ENCODE data around the gene SLC66A3.

The SLC66A3 gene

DNA sequence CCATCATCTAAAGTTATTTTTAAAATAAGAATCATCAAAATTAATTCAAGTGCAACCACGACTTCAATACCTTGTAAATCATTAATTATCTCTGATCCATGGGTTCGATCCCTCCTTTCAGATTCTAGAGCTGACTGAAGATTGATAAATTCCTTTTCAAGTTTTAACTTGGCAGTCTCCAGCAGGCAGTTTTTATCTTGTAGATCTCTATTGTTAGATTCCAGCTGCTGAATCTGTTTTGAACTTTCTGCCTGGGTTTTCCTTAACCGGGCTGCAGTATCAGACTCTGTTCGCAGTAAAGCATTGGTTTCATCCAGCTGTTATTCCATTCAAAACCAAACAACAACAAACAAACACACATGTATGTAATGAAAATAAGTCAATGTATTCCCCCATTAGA lies 59.5 kb downstream of the SLC66A3 start:
- Histone ChIP-seq H3K27ac (ENCODE audit: low read depth, low read length) (no peak overlapping the region), H3K36me3 (ENCODE audit: low read length) (peaks cover 33% of the 10 kb centered on the region), H3F3A (ENCODE audit: insufficient read depth) (0 out of 2 replicates have a peak, but pooled peaks cover 4% of the 10 kb centered on the region)

DNA sequence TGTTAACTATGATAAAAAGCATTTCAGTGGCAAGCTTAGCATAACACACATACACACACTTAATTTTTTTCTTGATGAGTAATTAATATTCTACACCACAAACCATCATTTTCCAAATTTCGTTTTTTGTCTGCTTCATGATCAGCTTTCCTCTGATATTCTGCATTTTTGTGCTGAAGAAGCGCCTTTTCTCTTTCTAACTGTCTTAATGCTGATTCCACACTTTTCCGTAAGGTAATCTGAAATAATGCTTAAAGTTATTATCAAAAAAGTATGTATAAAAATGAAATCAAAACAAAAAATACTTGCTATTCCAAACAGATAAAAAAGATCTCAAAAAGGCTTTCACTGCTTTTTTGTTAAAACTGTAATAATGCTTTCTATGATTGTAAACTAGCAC lies 60.1 kb downstream of the SLC66A3 start:
- TF ChIP-seq EZH2phosphoT487 (conservative IDR thresholded peaks at IDR 0.05; ENCODE audit: low read length) (no peak), CTCF (IDR thresholded peaks at IDR 0.05; ENCODE audit: insufficient read depth, low read length, poor library complexity, severe bottlenecking) (no peak)
- Histone ChIP-seq H3K27me3 (ENCODE audit: low read length) (no peaks in the 10 kb centered on the region), H4K20me1 (ENCODE audit: low read depth, low read length) (no peaks in the 10 kb centered on the region), H3K27ac (ENCODE audit: low read depth, low read length) (no peak overlapping the region), H3F3A (ENCODE audit: insufficient read depth) (0 out of 2 replicates have a peak, but pooled peaks cover 4% of the 10 kb centered on the region), H3K79me2 (ENCODE audit: insufficient read depth, low read length) (no peaks in the 10 kb centered on the region), H3K36me3 (ENCODE audit: low read length) (peaks cover 30% of the 10 kb centered on the region), H3K9me2 (replicated peaks; ENCODE audit: insufficient read depth, low read length) (no peaks in the 10 kb centered on the region), H3K9ac (ENCODE audit: low read length) (no peak overlapping the region), H3K4me2 (ENCODE audit: low read depth, low read length, poor library complexity, severe bottlenecking) (no peak overlapping the region), H2AFZ (ENCODE audit: low read depth, low read length, severe bottlenecking) (no peak overlapping the region), H3K4me3 (ENCODE audit: insufficient read depth, low read length, poor library complexity, severe bottlenecking) (no peak overlapping the region), H3K9me3 (ENCODE audit: insufficient read depth, low read length) (no peaks in the 10 kb centered on the region)

More for the DNA sequence above, 59.5 kb downstream of the SLC66A3 start:
- H3K4me3 ChIP-seq (ENCODE audit: insufficient read depth, low read length, poor library complexity, severe bottlenecking) = no peak overlapping the region
- TF ChIP-seq EZH2phosphoT487 (conservative IDR thresholded peaks at IDR 0.05; ENCODE audit: low read length) (no peak), CTCF (IDR thresholded peaks at IDR 0.05; ENCODE audit: insufficient read depth, low read length, poor library complexity, severe bottlenecking) (no peak)
- no peak overlapping the region for H3K9ac ChIP-seq (ENCODE audit: low read length)
- no peaks in the 10 kb centered on the region for H3K27me3 ChIP-seq (ENCODE audit: low read length)
- no peaks in the 10 kb centered on the region for H3K79me2 ChIP-seq (ENCODE audit: insufficient read depth, low read length)
- no peaks in the 10 kb centered on the region for H4K20me1 ChIP-seq (ENCODE audit: low read depth, low read length)
- no peaks in the 10 kb centered on the region for H3K9me3 ChIP-seq (ENCODE audit: insufficient read depth, low read length)
- no peaks in the 10 kb centered on the region for H3K9me2 ChIP-seq (replicated peaks; ENCODE audit: insufficient read depth, low read length)
- H2AFZ ChIP-seq (ENCODE audit: low read depth, low read length, severe bottlenecking) = no peak overlapping the region
- no peak overlapping the region for H3K4me2 ChIP-seq (ENCODE audit: low read depth, low read length, poor library complexity, severe bottlenecking)

DNA sequence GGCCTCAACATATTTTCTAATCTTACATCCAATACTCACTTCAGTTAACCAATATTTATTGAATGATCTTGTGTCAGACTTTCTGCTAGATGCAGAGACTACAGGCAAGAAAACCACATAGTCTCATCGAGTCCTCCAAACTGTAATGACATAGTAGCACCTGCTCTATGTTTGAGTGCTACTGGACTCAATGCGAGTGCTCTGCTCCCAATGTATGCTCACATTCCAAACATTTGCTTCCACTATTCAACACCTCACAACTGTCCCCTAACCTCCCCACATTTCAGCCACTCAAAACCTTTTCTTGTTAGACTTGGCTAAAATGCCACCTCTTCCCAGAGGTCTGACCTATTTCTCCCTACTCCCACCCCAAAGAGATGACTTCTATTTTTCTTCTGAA lies 65.2 kb downstream of the SLC66A3 start:
- TF ChIP-seq CTCF (IDR thresholded peaks at IDR 0.05; ENCODE audit: insufficient read depth, low read length, poor library complexity, severe bottlenecking) (no peak), EZH2phosphoT487 (conservative IDR thresholded peaks at IDR 0.05; ENCODE audit: low read length) (no peak)
- Histone ChIP-seq H3K4me3 (ENCODE audit: insufficient read depth, low read length, poor library complexity, severe bottlenecking) (no peak overlapping the region), H3K27ac (ENCODE audit: low read depth, low read length) (no peak overlapping the region), H3K9ac (ENCODE audit: low read length) (no peak overlapping the region), H3K4me2 (ENCODE audit: low read depth, low read length, poor library complexity, severe bottlenecking) (no peak overlapping the region), H3K79me2 (ENCODE audit: insufficient read depth, low read length) (no peaks in the 10 kb centered on the region), H2AFZ (ENCODE audit: low read depth, low read length, severe bottlenecking) (no peak overlapping the region), H3K36me3 (ENCODE audit: low read length) (peaks cover 32% of the 10 kb centered on the region; the same call in 1 of the 2 replicates), H3F3A (ENCODE audit: insufficient read depth) (peaks cover 9% of the 10 kb centered on the region; the same call in 1 of the 2 replicates), H3K27me3 (ENCODE audit: low read length) (no peaks in the 10 kb centered on the region), H3K9me2 (replicated peaks; ENCODE audit: insufficient read depth, low read length) (no peaks in the 10 kb centered on the region), H4K20me1 (ENCODE audit: low read depth, low read length) (no peaks in the 10 kb centered on the region), H3K9me3 (ENCODE audit: insufficient read depth, low read length) (no peaks in the 10 kb centered on the region)

Data from SU-DHL-6 (cell line).